A549 (cell line): ENCODE results near the gene SEMA6C. TPM values are rescaled to one million over a fixed set of nuclear protein-coding genes. Genes with fewer than 3 reads are reported as not detected.

Experiments
- ATAC-seq, 2 experiments: fragments of 200-7000 bp in 1 of 2; fragments of >200 bp in 1 of 2; cut with Nextera tagmentation in 1 of 2; cut with Tn5 transposase in 1 of 2; 3 replicates each; pipeline versions ENCODE4 v1.8.0 to v1.9.1; 2018 to 2020; ENCODE audit warnings: mild to moderate bottlenecking in 1 of 2, moderate library complexity in 1 of 2
- CTCF ChIA-PET: fragments of 300-600 bp; sonication (Branson Sonifier 250); formaldehyde crosslinking; extraction: SDS; loops from one replicate; lab custom pipeline; 2021; ENCODE audit warnings: antibody characterized with exemption, inconsistent platforms; lab: Yijun Ruan, JAX
- POLR2A ChIA-PET: fragments of 350-600 bp; formaldehyde crosslinking; extraction: SDS; loops from one replicate; lab custom pipeline; 2021; ENCODE audit warnings: antibody characterized with exemption, inconsistent platforms; lab: Yijun Ruan, JAX
- DNase-seq, 2 experiments: peaks; one replicate each; pipeline versions ENCODE4 v3.0.0 to v3.0.0-alpha.2; 2011 to 2016; ENCODE audit warnings: low read depth in 1 of 2, low spot score in 1 of 2
- FAIRE-seq: peaks from 2 replicates; lab custom pipeline; 2011; peaks lifted over from hg19 to GRCh38; lab: Jason Lieb, UNC
- H3K27ac ChIP-seq, 2 experiments: fragments of >200 bp; sonication (Bioruptor Twin); formaldehyde crosslinking; 3 replicates each; pipeline ENCODE4 v1.5.1; 2016 to 2017
- H3K4me1 ChIP-seq: fragments of >200 bp; sonication (Bioruptor Twin); formaldehyde crosslinking; 3 replicates; pipeline ENCODE4 v1.6.1; 2016
- H3K4me2 ChIP-seq: fragments of >200 bp; sonication (Bioruptor Twin); formaldehyde crosslinking; 3 replicates; pipeline ENCODE4 v1.6.1; 2016
- H3K4me3 ChIP-seq: fragments of >200 bp; sonication (Bioruptor Twin); formaldehyde crosslinking; 3 replicates; pipeline ENCODE4 v1.5.1; 2016
- H3K9me3 ChIP-seq: fragments of >200 bp; sonication (Bioruptor Twin); formaldehyde crosslinking; 3 replicates; pipeline ENCODE4 v1.6.1; 2016
- BCL3 ChIP-seq: fragments of >200 bp; sonication (Bioruptor Twin); formaldehyde crosslinking; IDR thresholded peaks from 3 replicates; pipeline ENCODE4 v1.6.1; 2016
- CEBPB ChIP-seq, 2 experiments: fragments of >200 bp in 1 of 2; sonication (Bioruptor Twin) in 1 of 2; formaldehyde crosslinking in 1 of 2; IDR thresholded peaks; 2 replicates each; pipeline ENCODE4 v1.6.1; 2012 to 2016
- CHD2 ChIP-seq: fragments of 150-350 bp; IDR thresholded peaks from 2 replicates; pipeline ENCODE4 v1.6.1; 2014; ENCODE audit warnings: low read length; ENCODE audit not compliant: partially characterized antibody
- CHD4 ChIP-seq: fragments of 200-600 bp; sonication (generic); IDR thresholded peaks from 2 replicates; pipeline ENCODE4 v1.6.1; 2016; ENCODE audit warnings: antibody characterized with exemption, mild to moderate bottlenecking, borderline replicate concordance
- CTCF ChIP-seq: fragments of >200 bp; sonication (Bioruptor Twin); formaldehyde crosslinking; IDR thresholded peaks from 3 replicates; pipeline ENCODE4 v1.5.1; 2016
- EHF ChIP-seq: fragments of 250-450 bp; sonication (Bioruptor Pico); IDR thresholded peaks from 2 replicates; pipeline ENCODE4 v1.5.0; 2020; ENCODE audit warnings: mild to moderate bottlenecking
- ESRRA ChIP-seq: fragments of 150-350 bp; IDR thresholded peaks from 2 replicates; pipeline ENCODE4 v1.6.1; 2014; ENCODE audit warnings: mild to moderate bottlenecking, low read length, borderline replicate concordance
- FOSB ChIP-seq: fragments of 250-450 bp; sonication (Bioruptor Pico); IDR thresholded peaks from 2 replicates; pipeline ENCODE4 v1.5.0; 2020; ENCODE audit warnings: mild to moderate bottlenecking, moderate library complexity
- GATA3 ChIP-seq: IDR thresholded peaks from 2 replicates; pipeline ENCODE4 v1.6.1; 2012; ENCODE audit warnings: borderline replicate concordance
- HMGXB4 ChIP-seq: fragments of 250-450 bp; sonication (Bioruptor Pico); IDR thresholded peaks from 2 replicates; pipeline ENCODE4 v1.5.0; 2021; ENCODE audit warnings: mild to moderate bottlenecking, moderate library complexity, borderline replicate concordance
- JUNB ChIP-seq: fragments of >200 bp; sonication (Bioruptor Twin); formaldehyde crosslinking; IDR thresholded peaks from 2 replicates; pipeline ENCODE4 v1.6.1; 2016
- MAFK ChIP-seq: fragments of 450-650 bp; IDR thresholded peaks from 2 replicates; pipeline ENCODE4 v1.6.1; 2014; ENCODE audit not compliant: partially characterized antibody
- POLR2AphosphoS2 ChIP-seq: conservative IDR thresholded peaks from 2 replicates; pipeline ENCODE4 v1.6.1; 2012; ENCODE audit warnings: low read length, improper control_type of control experiment, inconsistent platforms
- RARB ChIP-seq: fragments of 250-450 bp; sonication (Bioruptor Pico); IDR thresholded peaks from 2 replicates; pipeline ENCODE4 v1.8.0; 2021; ENCODE audit warnings: mild to moderate bottlenecking, moderate library complexity
- RCOR1 ChIP-seq: fragments of 150-350 bp; IDR thresholded peaks from 2 replicates; pipeline ENCODE4 v1.6.1; 2014; ENCODE audit warnings: antibody characterized with exemption, low read length, low read depth
- REST ChIP-seq: fragments of 200-600 bp; sonication (generic); IDR thresholded peaks from 2 replicates; pipeline ENCODE4 v1.6.1; 2016; ENCODE audit warnings: antibody characterized with exemption, mild to moderate bottlenecking, moderate library complexity
- RNF2 ChIP-seq: fragments of 200-600 bp; sonication (generic); IDR thresholded peaks from 2 replicates; pipeline ENCODE4 v1.6.1; 2016; ENCODE audit warnings: low read depth, mild to moderate bottlenecking, antibody characterized with exemption, moderate library complexity, borderline replicate concordance
- TFCP2L1 ChIP-seq: fragments of 250-450 bp; sonication (Bioruptor Pico); IDR thresholded peaks from 2 replicates; pipeline ENCODE4 v1.5.0; 2021; ENCODE audit warnings: mild to moderate bottlenecking
- ZSCAN20 ChIP-seq: fragments of 250-450 bp; sonication (Bioruptor Pico); IDR thresholded peaks from 2 replicates; pipeline ENCODE4 v1.8.0; 2022; ENCODE audit warnings: mild to moderate bottlenecking, moderate library complexity
- WGBS: methylation state at CpG from one replicate; pipeline ENCODE4 v1.1.6; 2017; ENCODE audit errors: missing lambda C conversion rate; 5-methylcytosine and 5-hydroxymethylcytosine counted together
- polyA plus RNA-seq, 4 experiments: library from polyadenylated mRNA; depleted of rRNA in 3 of 4; stranded (reverse); fragments of >200 nt; fragmentation: RNase III in 1 of 4; extraction: RNeasy Plus Mini Kit Qiagen cat#74134 plus additional on column Dnase treatment in 1 of 4; gene quantifications; 2 replicates in 3 of 4; 3 replicates in 1 of 4; pipeline ENCODE4 v1.2.3, GENCODE V29; 2011 to 2017

Gene SEMA6C
- polyA plus RNA-seq, 2 of the 4 experiments (the other 2 are of a cell fraction), result 1.3 to 1.6 TPM

DNA sequence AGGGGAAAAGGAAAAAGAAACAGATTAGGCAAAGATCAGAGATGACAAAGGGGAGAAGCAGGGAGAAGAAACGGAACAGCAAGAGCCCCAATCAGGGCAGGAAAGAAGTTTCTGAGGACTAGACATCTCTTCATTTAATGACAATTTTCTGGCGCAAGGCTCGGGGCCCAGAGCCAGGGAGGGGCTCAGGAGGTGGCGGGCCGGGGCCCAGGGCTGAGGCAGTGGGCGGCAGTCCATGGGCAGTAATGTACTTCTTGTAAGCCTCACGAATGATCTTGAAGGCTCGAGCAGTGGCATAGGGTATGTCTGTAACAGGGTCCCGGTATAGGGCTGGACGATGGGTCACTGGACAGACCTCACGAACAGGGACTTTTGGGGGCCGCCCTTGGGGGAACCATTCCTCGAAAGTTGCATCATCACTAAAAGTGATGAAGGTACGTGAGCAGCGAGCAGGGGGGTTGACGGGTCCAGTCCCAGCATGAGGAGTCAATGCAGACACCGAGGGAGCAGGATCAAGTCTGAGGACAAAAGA is 30.1 kb upstream of the SEMA6C start:
- Histone ChIP-seq H3K27ac (no peak overlapping the region), H3K9me3 (no peaks in the 10 kb centered on the region), H3K4me1 (no peaks in the 10 kb centered on the region), H3K4me2 (no peak overlapping the region), H3K4me3 (no peak overlapping the region)
- ChIA-PET CTCF (interaction anchor here (0.7 to 2.8 kb wide), 7 partner anchors 8 to 85 kb away, joined by 3 to 12 read pairs (median 5); partner anchors contain the start of gene VPS72), POLR2A (interaction anchor here (0.7 to 1.2 kb wide), 2 partner anchors 13 to 84 kb away, joined by 3 to 4 read pairs; partner anchors contain the start of gene VPS72)
- ATAC-seq (no peak), FAIRE-seq (no peak), DNase-seq (no peak)
- 94% methylated on average over 17 of the region's 17 CpGs for WGBS
- TF ChIP-seq CHD4, result no peak
- TF ChIP-seq ZSCAN20 (CRISPR knock-in tag), result no peak
- no peak for TF ChIP-seq EHF (CRISPR knock-in tag)
- TF ChIP-seq RNF2, result no peak
- TF ChIP-seq CHD2, result no peak
- TF ChIP-seq GATA3, result no peak
- TF ChIP-seq MAFK, result no peak
- no peak for TF ChIP-seq CTCF

- WGBS, result 46% methylated on average over 4 of the region's 4 CpGs
- TF ChIP-seq CTCF (peak; percentile 33), POLR2AphosphoS2 (no peak)
- Histone ChIP-seq H3K4me1 (no peaks in the 10 kb centered on the region), H3K4me2 (no peak within 1 kb of the TSS), H3K9me3 (no peaks in the 10 kb centered on the region), H3K27ac (no peak within 1 kb of the TSS), H3K4me3 (no peak within 1 kb of the TSS)
- peak in 1 of 2 experiments; percentile 37 for DNase-seq
- no peak for FAIRE-seq
- peak; percentile 83 to 92 for ATAC-seq
- ChIA-PET CTCF (interaction anchor here (0.7 to 2.8 kb wide), 7 partner anchors 8 to 85 kb away, joined by 3 to 12 read pairs (median 5); partner anchors contain the start of gene VPS72), POLR2A (interaction anchor here (1.2 kb wide), 1 partner anchor 14 kb away, joined by 4 read pairs; the partner anchor contains the start of gene VPS72)
These were observed 29.4 kb upstream of the SEMA6C start, which contains the start of gene TMOD4 for GRCh38 chr1:151175863-151176262. Gene TMOD4, minus strand, starts transcription at chr1:151175981. Its CDS starts 1,106 bp downstream, at chr1:151174875.

GRCh38 chr1:151175041-151175741 is 28.8 kb upstream of the SEMA6C start:
- DNase-seq, result no peak
- WGBS, result 88% methylated on average over 6 of the region's 6 CpGs
- POLR2A ChIA-PET, result interaction anchor here (1.2 to 1.8 kb wide), 2 partner anchors 14 to 15 kb away, joined by 4 to 8 read pairs; partner anchors contain the start of gene VPS72
- H3K27ac ChIP-seq, result no peak overlapping the region
- H3K4me3 ChIP-seq, result no peak overlapping the region
- no peaks in the 10 kb centered on the region for H3K4me1 ChIP-seq
- CTCF ChIA-PET, result interaction anchor here (1.6 to 2.8 kb wide), 3 partner anchors 10 to 52 kb away, joined by 5 to 12 read pairs (median 9); partner anchors contain the start of gene VPS72
- FAIRE-seq, result no peak
- no peak overlapping the region for H3K4me2 ChIP-seq
- no peak for ATAC-seq
- no peaks in the 10 kb centered on the region for H3K9me3 ChIP-seq
- TF ChIP-seq ESRRA (no peak), FOSB (CRISPR knock-in tag) (no peak), JUNB (no peak), RARB (no peak), RCOR1 (no peak), HMGXB4 (CRISPR knock-in tag) (no peak), MAFK (no peak), REST (no peak), CEBPB (IDR thresholded peaks at IDR 0.05) (no peak), BCL3 (no peak), TFCP2L1 (no peak)
